Panc1 (cell line): ENCODE data around the gene PTPRE. TPM values are rescaled to one million over a fixed set of nuclear protein-coding genes. Genes with fewer than 3 reads are reported as not detected.

Experiments
- ATAC-seq: fragments of 200-7000 bp; cut with Tn5 transposase; 2 replicates; pipeline ENCODE4 v1.9.1; 2020; ENCODE audit warnings: mild to moderate bottlenecking, moderate library complexity
- BruUV-seq: library from RNA; stranded (reverse); fragments of 400-500 nt; replicated peaks from 2 replicates; lab custom pipeline; 2021; lab: Mats Ljungman, UMichigan
- CTCF ChIA-PET: fragments of 300-600 bp; sonication (Branson Sonifier 250); formaldehyde crosslinking; loops from one replicate; lab custom pipeline; 2022; ENCODE audit warnings: antibody characterized with exemption; lab: Charles Lee
- POLR2A ChIA-PET: fragments of 300-600 bp; sonication (Branson Sonifier 250); formaldehyde crosslinking; loops from one replicate; lab custom pipeline; 2022; ENCODE audit warnings: antibody characterized with exemption; lab: Charles Lee
- DNase-seq: peaks from one replicate; pipeline ENCODE4 v3.0.0-alpha.2; 2010; ENCODE audit warnings: low read depth, low spot score
- H3K27ac ChIP-seq: 2 replicates; pipeline ENCODE4 v1.5.1; 2011; ENCODE audit warnings: mild to moderate bottlenecking, low read length, inconsistent platforms
- H3K27me3 ChIP-seq: fragments of 200-500 bp; sonication (Bioruptor generic); 2 replicates; pipeline ENCODE4 v1.6.0; 2014; ENCODE audit warnings: low read length, inconsistent platforms; ENCODE audit not compliant: control insufficient read depth, insufficient read depth
- H3K36me3 ChIP-seq: fragments of 200-500 bp; sonication (Bioruptor generic); 2 replicates; pipeline ENCODE4 v1.5.1; 2014; ENCODE audit warnings: inconsistent platforms, mild to moderate bottlenecking, low read length, moderate library complexity; ENCODE audit not compliant: control insufficient read depth, insufficient read depth
- H3K4me1 ChIP-seq: 2 replicates; pipeline ENCODE4 v1.5.1; 2011; ENCODE audit warnings: inconsistent platforms, mild to moderate bottlenecking, low read length, moderate library complexity; ENCODE audit not compliant: control insufficient read depth, insufficient read depth
- H3K4me3 ChIP-seq, 2 experiments: 2 replicates each; pipeline ENCODE4 v1.5.1; 2011 to 2012; ENCODE audit warnings: low read depth in 2 of 2, low read length in 2 of 2, mild to moderate bottlenecking in 2 of 2, inconsistent platforms in 1 of 2, moderate library complexity in 1 of 2
- H3K9me3 ChIP-seq: fragments of 200-500 bp; sonication (Bioruptor generic); 2 replicates; pipeline ENCODE4 v1.5.1; 2014; ENCODE audit warnings: low read depth, mild to moderate bottlenecking, inconsistent platforms, low read length, moderate library complexity; ENCODE audit not compliant: control insufficient read depth, insufficient read depth
- CTCF ChIP-seq: fragments of 450-650 bp; IDR thresholded peaks from 2 replicates; pipeline ENCODE4 v1.5.1; 2017; ENCODE audit warnings: mild to moderate bottlenecking
- POLR2AphosphoS5 ChIP-seq: IDR thresholded peaks from 2 replicates; pipeline ENCODE4 v1.6.1; 2012; ENCODE audit warnings: mild to moderate bottlenecking, low read depth, low read length, moderate library complexity
- REST ChIP-seq, 2 experiments: IDR thresholded peaks; 2 replicates each; pipeline ENCODE4 v1.6.1; 2011 to 2012; ENCODE audit warnings: low read depth in 2 of 2, control low read depth in 1 of 2, low read length in 1 of 2, mild to moderate bottlenecking in 1 of 2, moderate library complexity in 1 of 2; ENCODE audit not compliant: insufficient read depth in 1 of 2
- SIN3A ChIP-seq: IDR thresholded peaks from 2 replicates; pipeline ENCODE4 v1.6.1; 2012; ENCODE audit warnings: low read depth, mild to moderate bottlenecking, low read length, moderate library complexity, borderline replicate concordance; ENCODE audit not compliant: insufficient read depth
- TCF7L2 ChIP-seq: IDR thresholded peaks from 2 replicates; pipeline ENCODE4 v1.6.1; 2011; ENCODE audit warnings: mild to moderate bottlenecking, low read depth, low read length, inconsistent platforms
- in situ Hi-C: cut with HindIII; loops from 2 replicates; pipeline ENCODE4 v1.10.0; 2016; ENCODE audit warnings: low sequenced_read_pairs, low pct_unique_long_range_greater_than_20kb
- intact Hi-C: fragments of 100-400 bp; cut with micrococcal nuclease; formaldehyde crosslinking; loops from one replicate; pipeline ENCODE4 v1.10.0; 2022; ENCODE audit not compliant: unreplicated experiment
- total RNA-seq: library from RNA; stranded (reverse); gene quantifications from one replicate; pipeline ENCODE4 v1.2.1, GENCODE V29; 2021; ENCODE audit not compliant: unreplicated experiment

Gene PTPRE
- total RNA-seq, 1 experiment from 2014 or later = 0.44 TPM

- Histone ChIP-seq H3K27ac (no peak overlapping the region), H3K27me3 (peaks cover 2% of the 10 kb centered on the region; the same call in 1 of the 2 replicates), H3K9me3 (no peaks in the 10 kb centered on the region), H3K4me1 (no peaks in the 10 kb centered on the region), H3K36me3 (no peaks in the 10 kb centered on the region), H3K4me3 (no peak overlapping the region)
- BruUV-seq = no TSS peak
- ChIA-PET CTCF (no interaction called here), POLR2A (no interaction called here)
- in situ Hi-C loops (no loop called here), intact Hi-C loops (no loop called here)
- no peak for TF ChIP-seq CTCF
- TF ChIP-seq TCF7L2 = no peak
- TF ChIP-seq POLR2AphosphoS5 = no peak
- no peak for TF ChIP-seq REST (IDR thresholded peaks at IDR 0.05; ENCODE audit: insufficient read depth in 1 of 2, low read depth in 2 of 2, low read length in 1 of 2)
- no peak for TF ChIP-seq SIN3A
- no peak; the same call in 1 of the 2 replicates for ATAC-seq
- no peak for DNase-seq
Measured at GRCh38 chr10:127977357-127978009, 70.6 kb downstream of the PTPRE start.

- DNase-seq = no peak
- no peaks in the 10 kb centered on the region for H3K36me3 ChIP-seq
Measured at GRCh38 chr10:127978481-127978880, 71.6 kb downstream of the PTPRE start.

More at GRCh38 chr10:127978481-127978880, 71.6 kb downstream of the PTPRE start:
- ChIA-PET POLR2A (no interaction called here), CTCF (no interaction called here)
- in situ Hi-C loops (no loop called here), intact Hi-C loops (no loop called here)
- no peaks in the 10 kb centered on the region for H3K9me3 ChIP-seq
- H3K4me1 ChIP-seq = no peaks in the 10 kb centered on the region
- no peak overlapping the region for H3K27ac ChIP-seq
- ATAC-seq = no peak
- BruUV-seq = no TSS peak
- TF ChIP-seq SIN3A (no peak), TCF7L2 (no peak), REST (IDR thresholded peaks at IDR 0.05; ENCODE audit: insufficient read depth in 1 of 2, low read depth in 2 of 2, low read length in 1 of 2) (no peak), CTCF (no peak), POLR2AphosphoS5 (no peak)
- H3K4me3 ChIP-seq = no peak overlapping the region
- peaks cover 2% of the 10 kb centered on the region; the same call in 1 of the 2 replicates for H3K27me3 ChIP-seq
